GM12878 (cell line): Measurements from ENCODE around the gene FBRSL1. TPM values are rescaled to one million over a fixed set of nuclear protein-coding genes. Genes with fewer than 3 reads are reported as not detected.

ENCODE experiments used
- ATAC-seq: fragments of 200-7000 bp; cut with Tn5 transposase; 3 replicates; pipeline ENCODE4 v1.9.1; 2020; ENCODE audit warnings: mild to moderate bottlenecking, moderate library complexity
- BruUV-seq: library from RNA; stranded (reverse); fragments of 400-500 nt; replicated peaks from 2 replicates; lab custom pipeline; 2021; lab: Mats Ljungman, UMichigan
- CTCF ChIA-PET: fragments of 300-600 bp; sonication (Branson Sonifier 250); formaldehyde crosslinking; extraction: SDS; loops from one replicate; lab custom pipeline; 2021; ENCODE audit warnings: inconsistent platforms; lab: Yijun Ruan, JAX
- POLR2A ChIA-PET: fragments of 350-600 bp; formaldehyde crosslinking; extraction: SDS; loops from one replicate; lab custom pipeline; 2021; ENCODE audit warnings: inconsistent platforms; lab: Charles Lee
- RAD21 ChIA-PET: fragments of 300-600 bp; sonication (Branson Sonifier 250); formaldehyde crosslinking; loops from one replicate; lab custom pipeline; 2023; ENCODE audit warnings: antibody characterized with exemption; ENCODE audit not compliant: unreplicated experiment; lab: Charles Lee
- SMC1A ChIA-PET: fragments of 300-600 bp; sonication (Branson Sonifier 250); formaldehyde crosslinking; loops from one replicate; lab custom pipeline; 2023; ENCODE audit not compliant: unreplicated experiment, uncharacterized antibody; lab: Charles Lee
- DNase-seq: peaks from one replicate; pipeline ENCODE4 v3.0.0-alpha.2; 2011; ENCODE audit warnings: low read depth, low spot score
- FAIRE-seq: peaks from 3 replicates; lab custom pipeline; 2011; peaks lifted over from hg19 to GRCh38; lab: Jason Lieb, UNC
- H2AFZ ChIP-seq: 2 replicates; pipeline ENCODE4 v1.6.0; 2011; ENCODE audit warnings: low read depth, low read length, control low read depth; ENCODE audit not compliant: control insufficient read depth
- H3K27ac ChIP-seq: 2 replicates; pipeline ENCODE4 v1.5.1; 2011; ENCODE audit warnings: control low read depth; ENCODE audit not compliant: control insufficient read depth, insufficient read depth
- H3K27me3 ChIP-seq, 2 experiments: replicated peaks in 1 of 2; 2 replicates each; pipeline versions ENCODE4 v1.6.0 to v1.6.1; 2011; ENCODE audit warnings: low read length in 1 of 2; ENCODE audit not compliant: control insufficient read depth in 2 of 2, insufficient read depth in 2 of 2
- H3K36me3 ChIP-seq, 2 experiments: 2 replicates each; pipeline ENCODE4 v1.5.1; 2011; ENCODE audit warnings: low read length in 1 of 2; ENCODE audit not compliant: control insufficient read depth in 2 of 2, insufficient read depth in 2 of 2
- H3K4me1 ChIP-seq: 2 replicates; pipeline ENCODE4 v1.6.1; 2011; ENCODE audit warnings: mild to moderate bottlenecking, low read length, moderate library complexity, mixed read lengths; ENCODE audit not compliant: control insufficient read depth, insufficient read depth
- H3K4me2 ChIP-seq: 2 replicates; pipeline ENCODE4 v1.6.0; 2011; ENCODE audit warnings: control low read depth; ENCODE audit not compliant: control insufficient read depth, insufficient read depth
- H3K4me3 ChIP-seq: fragments of 200-600 bp; sonication (generic); 2 replicates; pipeline ENCODE4 v1.5.1; 2016
- H3K79me2 ChIP-seq: 2 replicates; pipeline ENCODE4 v1.6.0; 2011; ENCODE audit warnings: low read length; ENCODE audit not compliant: control insufficient read depth, insufficient read depth
- H3K9ac ChIP-seq: 2 replicates; pipeline ENCODE4 v1.8.0; 2011; ENCODE audit warnings: low read length, control low read depth, mixed read lengths; ENCODE audit not compliant: control insufficient read depth, insufficient read depth
- H3K9me3 ChIP-seq: replicated peaks from 3 replicates; pipeline ENCODE4 v1.5.1; 2011; ENCODE audit warnings: mild to moderate bottlenecking, low read length; ENCODE audit not compliant: control insufficient read depth, insufficient read depth
- H4K20me1 ChIP-seq: 2 replicates; pipeline ENCODE4 v1.6.0; 2011; ENCODE audit not compliant: control insufficient read depth, insufficient read depth
- IKZF2 ChIP-seq, 2 experiments: fragments of 450-650 bp; IDR thresholded peaks; 2 replicates each; pipeline ENCODE4 v1.6.1; 2017; ENCODE audit warnings: mild to moderate bottlenecking in 2 of 2, moderate library complexity in 2 of 2
- MYC ChIP-seq: IDR thresholded peaks from 2 replicates; pipeline ENCODE4 v1.6.1; 2011; ENCODE audit warnings: mild to moderate bottlenecking, low read length, moderate library complexity, inconsistent platforms; ENCODE audit not compliant: insufficient read depth, insufficient replicate concordance, insufficient read length, severe bottlenecking
- NR2C1 ChIP-seq: fragments of 450-650 bp; IDR thresholded peaks from 2 replicates; pipeline ENCODE4 v1.6.1; 2017; ENCODE audit warnings: antibody characterized with exemption, mild to moderate bottlenecking, moderate library complexity
- PAX8 ChIP-seq: fragments of 450-650 bp; IDR thresholded peaks from 2 replicates; pipeline ENCODE4 v1.6.1; 2017; ENCODE audit warnings: mild to moderate bottlenecking, moderate library complexity
- RB1 ChIP-seq: fragments of 450-650 bp; formaldehyde crosslinking; IDR thresholded peaks from 2 replicates; pipeline ENCODE4 v1.6.1; 2017; ENCODE audit warnings: mild to moderate bottlenecking, borderline replicate concordance
- RFX5 ChIP-seq: IDR thresholded peaks from 2 replicates; pipeline ENCODE4 v1.6.1; 2011; ENCODE audit warnings: low read depth, low read length, improper control_type of control experiment
- WGBS: methylation state at CpG from one replicate; pipeline ENCODE4 v1.1.6; 2016; ENCODE audit warnings: low lambda C conversion rate; ENCODE audit not compliant: insufficient replicate concordance, insufficient coverage; ENCODE audit errors: missing lambda C conversion rate; 5-methylcytosine and 5-hydroxymethylcytosine counted together
- in situ Hi-C: fragments of 300-500 bp; cut with MboI; formaldehyde crosslinking; loops from 9 replicates; pipeline ENCODE4 v1.14.3; 2018; ENCODE audit warnings: mixed read lengths
- intact Hi-C: fragments of 100-400 bp; cut with micrococcal nuclease; formaldehyde crosslinking; loops from one replicate; pipeline ENCODE4 v1.14.2; 2022; ENCODE audit not compliant: unreplicated experiment
- polyA plus RNA-seq, 11 experiments: library from polyadenylated mRNA; depleted of rRNA in 4 of 11; unstranded in 6 of 11; stranded (reverse) in 5 of 11; fragments of >200 nt; fragmentation: Nextera tagmentation in 4 of 11; fragmentation: Illumina TruSeq in 1 of 11; extraction: Ambion mirVana in 4 of 11; extraction: Trizol in 1 of 11; gene quantifications; 1 replicate in 1 of 11; 2 replicates in 10 of 11; pipeline versions ENCODE4 v1.2.1 to v1.2.3, GENCODE V29; 2011 to 2016; ENCODE audit warnings: inconsistent platforms in 2 of 11, missing spikeins in 2 of 11, low read depth in 1 of 11
- total RNA-seq, 4 experiments: library from RNA; depleted of rRNA in 3 of 4; stranded (reverse); fragments of >200 nt in 3 of 4; fragmentation: Illumina TruSeq in 1 of 4; extraction: Trizol in 1 of 4; gene quantifications; 2 replicates each; pipeline versions ENCODE4 v1.2.1 to v1.2.3, GENCODE V29; 2013 to 2021
- TF ChIP-seq, protein P1 (sequence below): fragments of 450-650 bp; IDR thresholded peaks from 2 replicates; pipeline ENCODE4 v1.6.1; 2018; ENCODE audit warnings: borderline replicate concordance, mild to moderate bottlenecking; ENCODE audit not compliant: partially characterized antibody
- TF ChIP-seq, protein P2 (sequence below): IDR thresholded peaks from 2 replicates; pipeline ENCODE4 v1.6.1; 2012; ENCODE audit warnings: low read depth, low read length, improper control_type of control experiment
- TF ChIP-seq, protein P3 (sequence below): IDR thresholded peaks from 2 replicates; pipeline ENCODE4 v1.6.1; 2011; ENCODE audit warnings: low read depth, low read length, improper control_type of control experiment, borderline replicate concordance
- TF ChIP-seq, protein P4 (sequence below): fragments of 150-350 bp; IDR thresholded peaks from 2 replicates; pipeline ENCODE4 v1.6.1; 2014; ENCODE audit warnings: mild to moderate bottlenecking, low read depth, low read length
- TF ChIP-seq, protein P5 (sequence below): IDR thresholded peaks from 2 replicates; pipeline ENCODE4 v1.6.1; 2012; ENCODE audit warnings: improper control_type of control experiment, low read depth, low read length; ENCODE audit not compliant: insufficient replicate concordance

FBRSL1 gene
- total and polyA plus RNA-seq, 10 of the 15 experiments (the other 5 are each of a cell fraction or from before 2014, with no cell fraction given), result 0.19 to 55.1 (median 4.1) TPM

DNA sequence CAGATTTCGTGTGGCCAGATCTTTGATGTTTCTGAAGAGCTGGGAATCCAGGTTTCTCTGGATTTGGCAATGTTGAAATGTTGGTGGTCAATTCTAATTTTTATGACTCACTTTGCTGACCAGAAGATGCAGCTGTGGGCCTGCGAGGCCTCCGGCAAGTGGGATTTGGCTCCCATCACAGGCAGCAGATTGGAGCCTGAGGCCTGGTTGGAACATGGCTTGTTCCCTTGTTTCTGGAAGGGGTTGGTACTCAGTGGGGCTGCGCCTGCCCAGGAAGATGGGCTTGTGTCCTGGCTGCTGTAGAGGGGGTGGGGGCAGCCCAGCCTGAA, 23.1 kb downstream of the FBRSL1 start (continued):
- TF ChIP-seq, protein P1, sequence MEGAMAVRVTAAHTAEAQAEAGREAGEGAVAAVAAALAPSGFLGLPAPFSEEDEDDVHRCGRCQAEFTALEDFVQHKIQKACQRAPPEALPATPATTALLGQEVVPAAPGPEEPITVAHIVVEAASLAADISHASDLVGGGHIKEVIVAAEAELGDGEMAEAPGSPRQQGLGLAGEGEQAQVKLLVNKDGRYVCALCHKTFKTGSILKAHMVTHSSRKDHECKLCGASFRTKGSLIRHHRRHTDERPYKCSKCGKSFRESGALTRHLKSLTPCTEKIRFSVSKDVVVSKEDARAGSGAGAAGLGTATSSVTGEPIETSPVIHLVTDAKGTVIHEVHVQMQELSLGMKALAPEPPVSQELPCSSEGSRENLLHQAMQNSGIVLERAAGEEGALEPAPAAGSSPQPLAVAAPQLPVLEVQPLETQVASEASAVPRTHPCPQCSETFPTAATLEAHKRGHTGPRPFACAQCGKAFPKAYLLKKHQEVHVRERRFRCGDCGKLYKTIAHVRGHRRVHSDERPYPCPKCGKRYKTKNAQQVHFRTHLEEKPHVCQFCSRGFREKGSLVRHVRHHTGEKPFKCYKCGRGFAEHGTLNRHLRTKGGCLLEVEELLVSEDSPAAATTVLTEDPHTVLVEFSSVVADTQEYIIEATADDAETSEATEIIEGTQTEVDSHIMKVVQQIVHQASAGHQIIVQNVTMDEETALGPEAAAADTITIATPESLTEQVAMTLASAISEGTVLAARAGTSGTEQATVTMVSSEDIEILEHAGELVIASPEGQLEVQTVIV, result no peak
- TF ChIP-seq, protein P2, sequence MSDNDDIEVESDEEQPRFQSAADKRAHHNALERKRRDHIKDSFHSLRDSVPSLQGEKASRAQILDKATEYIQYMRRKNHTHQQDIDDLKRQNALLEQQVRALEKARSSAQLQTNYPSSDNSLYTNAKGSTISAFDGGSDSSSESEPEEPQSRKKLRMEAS, result no peak
- TF ChIP-seq, protein P3, sequence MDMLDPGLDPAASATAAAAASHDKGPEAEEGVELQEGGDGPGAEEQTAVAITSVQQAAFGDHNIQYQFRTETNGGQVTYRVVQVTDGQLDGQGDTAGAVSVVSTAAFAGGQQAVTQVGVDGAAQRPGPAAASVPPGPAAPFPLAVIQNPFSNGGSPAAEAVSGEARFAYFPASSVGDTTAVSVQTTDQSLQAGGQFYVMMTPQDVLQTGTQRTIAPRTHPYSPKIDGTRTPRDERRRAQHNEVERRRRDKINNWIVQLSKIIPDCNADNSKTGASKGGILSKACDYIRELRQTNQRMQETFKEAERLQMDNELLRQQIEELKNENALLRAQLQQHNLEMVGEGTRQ, result no peak

DNA sequence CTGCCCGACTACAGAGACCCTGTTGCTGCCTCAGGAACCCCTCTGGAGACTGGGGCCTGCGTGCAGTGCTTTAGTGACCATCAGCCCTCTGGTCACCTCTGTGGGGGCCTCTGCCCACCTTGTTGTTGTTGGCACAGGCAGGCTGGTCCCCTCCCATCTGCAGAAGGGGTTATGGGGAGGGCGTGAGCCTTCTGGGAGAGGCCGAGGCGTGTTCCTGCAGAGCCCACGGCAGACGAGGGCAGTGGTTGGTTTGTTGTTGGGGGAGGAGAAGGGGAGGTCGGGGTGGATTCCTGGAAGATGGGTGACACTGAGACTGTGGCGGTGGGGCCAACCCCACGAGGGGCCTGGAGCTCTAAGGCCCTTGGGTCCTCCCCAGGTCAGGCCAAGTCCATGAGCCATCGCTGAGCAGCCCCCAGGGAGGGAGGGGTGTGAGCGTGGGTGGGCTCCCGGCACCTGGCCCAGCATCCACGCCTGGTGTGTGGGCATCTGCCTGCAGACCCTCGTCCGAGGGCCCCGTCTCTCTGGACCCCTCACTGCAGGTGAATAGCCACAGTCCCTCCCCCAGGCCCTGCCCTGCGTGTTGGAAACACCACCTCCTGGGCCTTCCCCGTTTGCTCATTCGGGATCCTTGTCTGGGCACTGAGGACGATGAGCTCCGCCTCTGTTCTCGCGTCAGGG, 23.6 kb downstream of the FBRSL1 start:
- 83% methylated on average over 24 of the region's 24 CpGs for WGBS
- peaks cover 0 to 12% of the 10 kb centered on the region in 2 experiments; a peak in 2 of 4 replicates for H3K36me3 ChIP-seq
- no peaks in the 10 kb centered on the region for H4K20me1 ChIP-seq
- intact Hi-C loops (no loop called here), in situ Hi-C loops (loop anchor here (5.0 kb wide), 1 partner anchor 96 kb away; no protein-coding TSS in a partner anchor)
- H3K27me3 ChIP-seq, result no peaks in the 10 kb centered on the region; a peak in 1 of 4 replicates
- no peaks in the 10 kb centered on the region for H3K9me3 ChIP-seq
- ATAC-seq, result no peak
- CTCF ChIA-PET, result no interaction called here
- no peak for DNase-seq
- no TSS peak for BruUV-seq
- RAD21 ChIA-PET, result no interaction called here
- H3K4me3 ChIP-seq, result no peak overlapping the region
- H3K9ac ChIP-seq, result no peak overlapping the region
- H3K4me1 ChIP-seq, result no peaks in the 10 kb centered on the region
- no peaks in the 10 kb centered on the region for H3K79me2 ChIP-seq
- SMC1A ChIA-PET, result no interaction called here
- POLR2A ChIA-PET, result no interaction called here
- no peak for FAIRE-seq
- no peak overlapping the region for H3K4me2 ChIP-seq
- no peak overlapping the region for H3K27ac ChIP-seq
- no peak overlapping the region for H2AFZ ChIP-seq
- TF ChIP-seq RFX5, result no peak
- TF ChIP-seq MYC, result no peak
- TF ChIP-seq, protein P4, sequence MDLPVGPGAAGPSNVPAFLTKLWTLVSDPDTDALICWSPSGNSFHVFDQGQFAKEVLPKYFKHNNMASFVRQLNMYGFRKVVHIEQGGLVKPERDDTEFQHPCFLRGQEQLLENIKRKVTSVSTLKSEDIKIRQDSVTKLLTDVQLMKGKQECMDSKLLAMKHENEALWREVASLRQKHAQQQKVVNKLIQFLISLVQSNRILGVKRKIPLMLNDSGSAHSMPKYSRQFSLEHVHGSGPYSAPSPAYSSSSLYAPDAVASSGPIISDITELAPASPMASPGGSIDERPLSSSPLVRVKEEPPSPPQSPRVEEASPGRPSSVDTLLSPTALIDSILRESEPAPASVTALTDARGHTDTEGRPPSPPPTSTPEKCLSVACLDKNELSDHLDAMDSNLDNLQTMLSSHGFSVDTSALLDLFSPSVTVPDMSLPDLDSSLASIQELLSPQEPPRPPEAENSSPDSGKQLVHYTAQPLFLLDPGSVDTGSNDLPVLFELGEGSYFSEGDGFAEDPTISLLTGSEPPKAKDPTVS, result no peak
- no peak for TF ChIP-seq PAX8
- no peak for TF ChIP-seq NR2C1
- TF ChIP-seq, protein P5, sequence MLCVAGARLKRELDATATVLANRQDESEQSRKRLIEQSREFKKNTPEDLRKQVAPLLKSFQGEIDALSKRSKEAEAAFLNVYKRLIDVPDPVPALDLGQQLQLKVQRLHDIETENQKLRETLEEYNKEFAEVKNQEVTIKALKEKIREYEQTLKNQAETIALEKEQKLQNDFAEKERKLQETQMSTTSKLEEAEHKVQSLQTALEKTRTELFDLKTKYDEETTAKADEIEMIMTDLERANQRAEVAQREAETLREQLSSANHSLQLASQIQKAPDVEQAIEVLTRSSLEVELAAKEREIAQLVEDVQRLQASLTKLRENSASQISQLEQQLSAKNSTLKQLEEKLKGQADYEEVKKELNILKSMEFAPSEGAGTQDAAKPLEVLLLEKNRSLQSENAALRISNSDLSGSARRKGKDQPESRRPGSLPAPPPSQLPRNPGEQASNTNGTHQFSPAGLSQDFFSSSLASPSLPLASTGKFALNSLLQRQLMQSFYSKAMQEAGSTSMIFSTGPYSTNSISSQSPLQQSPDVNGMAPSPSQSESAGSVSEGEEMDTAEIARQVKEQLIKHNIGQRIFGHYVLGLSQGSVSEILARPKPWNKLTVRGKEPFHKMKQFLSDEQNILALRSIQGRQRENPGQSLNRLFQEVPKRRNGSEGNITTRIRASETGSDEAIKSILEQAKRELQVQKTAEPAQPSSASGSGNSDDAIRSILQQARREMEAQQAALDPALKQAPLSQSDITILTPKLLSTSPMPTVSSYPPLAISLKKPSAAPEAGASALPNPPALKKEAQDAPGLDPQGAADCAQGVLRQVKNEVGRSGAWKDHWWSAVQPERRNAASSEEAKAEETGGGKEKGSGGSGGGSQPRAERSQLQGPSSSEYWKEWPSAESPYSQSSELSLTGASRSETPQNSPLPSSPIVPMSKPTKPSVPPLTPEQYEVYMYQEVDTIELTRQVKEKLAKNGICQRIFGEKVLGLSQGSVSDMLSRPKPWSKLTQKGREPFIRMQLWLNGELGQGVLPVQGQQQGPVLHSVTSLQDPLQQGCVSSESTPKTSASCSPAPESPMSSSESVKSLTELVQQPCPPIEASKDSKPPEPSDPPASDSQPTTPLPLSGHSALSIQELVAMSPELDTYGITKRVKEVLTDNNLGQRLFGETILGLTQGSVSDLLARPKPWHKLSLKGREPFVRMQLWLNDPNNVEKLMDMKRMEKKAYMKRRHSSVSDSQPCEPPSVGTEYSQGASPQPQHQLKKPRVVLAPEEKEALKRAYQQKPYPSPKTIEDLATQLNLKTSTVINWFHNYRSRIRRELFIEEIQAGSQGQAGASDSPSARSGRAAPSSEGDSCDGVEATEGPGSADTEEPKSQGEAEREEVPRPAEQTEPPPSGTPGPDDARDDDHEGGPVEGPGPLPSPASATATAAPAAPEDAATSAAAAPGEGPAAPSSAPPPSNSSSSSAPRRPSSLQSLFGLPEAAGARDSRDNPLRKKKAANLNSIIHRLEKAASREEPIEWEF, result no peak
- no peak for TF ChIP-seq IKZF2 (IDR thresholded peaks at IDR 0.05)
- no peak for TF ChIP-seq RB1
